GM12865 (cell line): Measurements from ENCODE around the gene ZIM2.

Experiments used
- DNase-seq: peaks from one replicate; pipeline ENCODE4 v3.0.0; 2010; ENCODE audit warnings: low read depth
- H3K4me3 ChIP-seq: 2 replicates; pipeline ENCODE4 v1.5.1; 2011; ENCODE audit warnings: mild to moderate bottlenecking, low read depth, low read length, control low read depth
- TF ChIP-seq, protein P1 (sequence below): IDR thresholded peaks from 2 replicates; pipeline ENCODE4 v1.5.1; 2011; ENCODE audit warnings: low read length, control low read depth, low read depth, inconsistent platforms; ENCODE audit not compliant: insufficient read depth; ENCODE audit errors: missing control alignments

The ZIM2 gene

DNA sequence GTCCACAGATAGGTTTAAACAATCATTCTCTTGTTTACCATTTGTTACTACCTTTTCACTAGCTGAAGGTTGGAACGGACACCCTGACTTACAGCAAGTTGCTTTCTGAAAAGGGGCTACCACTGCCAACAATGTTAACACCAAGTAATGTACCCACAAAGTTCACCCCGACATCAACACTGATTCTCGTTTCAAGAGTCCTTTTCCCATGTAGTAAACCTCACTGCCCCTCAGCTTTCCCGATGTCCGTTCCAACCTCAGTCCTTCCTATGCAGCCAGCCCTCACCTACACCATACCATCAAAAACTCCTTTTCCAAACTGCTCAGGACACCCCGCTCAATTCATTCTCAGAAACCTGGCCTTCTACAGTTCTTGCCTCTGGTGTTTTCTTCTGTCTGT, 29.0 kb downstream of the ZIM2 start:
- no peak overlapping the region for H3K4me3 ChIP-seq
- TF ChIP-seq, protein P1, sequence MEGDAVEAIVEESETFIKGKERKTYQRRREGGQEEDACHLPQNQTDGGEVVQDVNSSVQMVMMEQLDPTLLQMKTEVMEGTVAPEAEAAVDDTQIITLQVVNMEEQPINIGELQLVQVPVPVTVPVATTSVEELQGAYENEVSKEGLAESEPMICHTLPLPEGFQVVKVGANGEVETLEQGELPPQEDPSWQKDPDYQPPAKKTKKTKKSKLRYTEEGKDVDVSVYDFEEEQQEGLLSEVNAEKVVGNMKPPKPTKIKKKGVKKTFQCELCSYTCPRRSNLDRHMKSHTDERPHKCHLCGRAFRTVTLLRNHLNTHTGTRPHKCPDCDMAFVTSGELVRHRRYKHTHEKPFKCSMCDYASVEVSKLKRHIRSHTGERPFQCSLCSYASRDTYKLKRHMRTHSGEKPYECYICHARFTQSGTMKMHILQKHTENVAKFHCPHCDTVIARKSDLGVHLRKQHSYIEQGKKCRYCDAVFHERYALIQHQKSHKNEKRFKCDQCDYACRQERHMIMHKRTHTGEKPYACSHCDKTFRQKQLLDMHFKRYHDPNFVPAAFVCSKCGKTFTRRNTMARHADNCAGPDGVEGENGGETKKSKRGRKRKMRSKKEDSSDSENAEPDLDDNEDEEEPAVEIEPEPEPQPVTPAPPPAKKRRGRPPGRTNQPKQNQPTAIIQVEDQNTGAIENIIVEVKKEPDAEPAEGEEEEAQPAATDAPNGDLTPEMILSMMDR: no peak
- DNase-seq: no peak

DNA sequence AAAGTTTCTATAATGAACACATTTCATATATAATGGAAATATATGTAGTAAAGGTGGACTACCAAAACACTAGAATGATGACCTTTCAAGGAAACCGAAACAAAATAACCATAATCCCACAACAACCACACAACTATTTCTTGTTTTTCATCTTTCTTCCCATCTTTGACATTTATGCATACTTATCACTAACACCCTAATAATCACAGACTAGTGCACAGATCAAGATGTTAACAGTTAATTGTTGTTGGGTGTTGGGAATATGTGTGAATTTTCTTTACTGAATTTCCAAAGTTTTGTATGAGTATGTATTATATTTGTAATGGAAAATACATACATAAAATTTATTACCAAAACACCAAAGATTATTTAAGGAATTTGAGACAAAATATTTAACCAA, 30.3 kb downstream of the ZIM2 start:
- DNase-seq: no peak
- TF ChIP-seq, protein P1: no peak
- H3K4me3 ChIP-seq: no peak overlapping the region

DNA sequence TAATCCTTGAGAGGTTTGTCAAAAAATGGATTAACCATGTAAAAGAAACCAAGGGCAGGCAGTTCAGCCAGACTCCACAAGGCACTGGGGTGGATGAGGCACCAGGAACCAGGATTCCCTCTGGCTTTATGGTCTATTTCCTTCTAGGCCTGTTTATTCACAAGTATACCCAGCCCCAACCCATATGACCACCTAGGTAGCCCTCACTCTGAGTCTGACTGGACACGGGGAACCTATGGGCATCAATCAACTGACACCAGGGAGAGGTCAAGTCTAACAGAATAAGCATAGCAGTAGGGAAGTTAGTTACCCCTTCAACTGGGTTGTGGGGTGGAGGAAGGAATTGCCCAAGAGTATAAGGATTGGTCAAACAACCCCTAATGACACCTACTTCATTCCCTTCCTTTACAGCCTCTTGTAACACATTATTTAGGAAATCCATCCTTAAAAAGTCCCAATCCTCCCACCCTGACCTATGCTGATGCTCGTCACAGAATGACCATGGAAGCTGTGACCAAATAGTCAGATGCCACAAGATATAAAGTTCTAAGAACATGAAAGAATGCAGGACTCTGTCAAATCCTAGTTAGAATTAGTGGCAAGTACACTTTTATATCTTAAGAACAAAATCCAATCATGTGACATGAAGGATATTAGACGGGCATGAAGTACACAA, 31.7 kb downstream of the ZIM2 start:
- DNase-seq: no peak
- H3K4me3 ChIP-seq: no peak overlapping the region
- TF ChIP-seq, protein P1: no peak

DNA sequence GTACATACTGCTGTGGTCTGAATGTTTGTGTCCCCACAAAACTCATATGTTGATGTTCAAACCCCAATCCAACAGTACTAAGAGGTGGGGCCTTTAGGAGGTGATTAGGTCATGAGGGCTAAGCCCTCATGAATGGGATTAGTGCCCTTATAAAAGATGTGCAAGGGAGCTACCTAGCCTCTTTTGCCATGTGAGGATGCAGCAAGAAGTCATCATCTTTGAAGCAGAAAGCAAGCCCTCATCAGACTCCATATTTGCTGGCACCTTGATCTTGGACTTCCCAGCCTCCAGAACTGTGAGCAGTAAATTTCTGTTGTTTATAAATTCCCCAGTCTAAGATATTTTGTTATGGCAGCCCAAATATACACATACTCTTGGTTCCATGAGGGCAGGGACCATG, 33.9 kb downstream of the ZIM2 start:
- no peak for DNase-seq
- no peak overlapping the region for H3K4me3 ChIP-seq
- TF ChIP-seq, protein P1: no peak

DNA sequence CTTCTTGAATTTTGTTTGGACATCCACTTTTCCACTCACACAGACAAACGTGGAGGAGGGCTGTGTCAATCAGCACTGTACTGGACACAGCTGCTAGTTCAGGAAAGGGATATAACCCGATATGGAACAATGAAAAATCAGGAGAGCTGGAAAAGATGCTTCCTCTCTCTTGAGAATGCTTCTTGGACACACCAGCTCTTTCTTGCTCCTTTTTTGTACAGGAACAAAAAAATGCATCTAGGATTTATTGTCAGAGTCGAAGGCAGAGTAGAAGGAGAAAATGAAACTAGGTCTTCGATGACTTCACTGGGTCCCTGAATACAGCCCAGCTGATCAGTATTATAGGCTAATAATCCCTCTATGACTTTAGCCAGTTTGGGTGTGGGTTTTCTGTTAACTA, 62.2 kb downstream of the ZIM2 start:
- no peak for DNase-seq
- no peak overlapping the region for H3K4me3 ChIP-seq
- TF ChIP-seq, protein P1: no peak

DNA sequence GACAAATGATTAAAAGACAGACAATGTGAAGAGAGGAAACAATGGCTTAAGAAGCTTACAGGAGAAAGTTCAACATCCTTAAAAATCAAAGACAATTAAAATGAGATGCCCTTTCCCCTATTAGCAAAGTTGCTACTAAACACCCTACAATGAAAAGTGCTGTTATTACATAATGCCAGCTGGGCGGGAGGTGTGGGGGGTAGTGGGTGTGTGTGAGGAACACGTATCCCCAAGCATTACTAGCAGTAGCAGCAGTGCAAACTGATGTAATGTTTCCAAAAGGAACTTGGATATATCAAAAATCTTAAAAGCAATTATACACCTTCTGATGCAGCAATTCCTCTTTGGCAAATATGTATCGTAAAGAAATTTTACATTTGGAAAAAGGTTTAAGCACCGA, 70.9 kb downstream of the ZIM2 start:
- TF ChIP-seq, protein P1: no peak
- no peak for DNase-seq

DNA sequence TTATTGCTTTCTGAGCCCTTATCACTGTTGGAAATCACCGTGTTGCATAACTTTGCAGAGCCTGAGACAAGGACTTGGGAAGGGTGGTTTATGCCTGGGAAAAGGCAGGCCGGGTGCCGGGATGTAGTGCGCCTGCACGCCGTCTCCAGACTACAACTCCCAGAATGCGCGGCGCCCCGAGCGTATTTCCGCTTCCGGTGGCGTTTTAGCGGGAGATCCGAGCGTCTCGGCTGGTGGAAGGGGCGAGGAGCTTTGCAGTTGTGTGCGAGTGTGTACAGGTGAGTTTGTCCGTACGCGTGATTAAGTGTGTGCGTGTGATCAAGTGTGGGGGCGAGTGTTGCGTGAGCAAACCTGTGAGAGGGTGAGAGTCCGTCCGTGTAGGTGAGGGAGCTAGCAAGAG, 75.4 kb downstream of the ZIM2 start:
- TF ChIP-seq, protein P1: no peak
- DNase-seq: no peak
- H3K4me3 ChIP-seq: no peak overlapping the region

More for the DNA sequence above, 70.9 kb downstream of the ZIM2 start:
- no peak overlapping the region for H3K4me3 ChIP-seq
